ENCODE data around the gene ATP1B2.

The ATP1B2 gene

DNA sequence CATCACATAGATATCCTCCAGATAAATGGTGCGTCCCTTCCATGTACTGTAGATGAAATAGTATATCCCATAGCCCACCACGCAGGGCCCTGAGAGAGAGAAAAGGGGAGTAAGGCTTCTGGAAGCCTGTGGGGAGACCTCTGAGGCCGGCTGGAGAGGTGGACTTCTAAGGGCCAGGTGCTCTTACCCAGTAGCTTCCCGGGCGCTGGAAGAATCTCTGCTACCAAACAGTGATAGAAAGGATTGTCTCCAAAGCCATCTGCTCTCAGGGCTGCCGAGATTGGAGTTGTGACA is 23.8 kb upstream of the ATP1B2 start:
- TF ChIP-seq, protein P1, sequence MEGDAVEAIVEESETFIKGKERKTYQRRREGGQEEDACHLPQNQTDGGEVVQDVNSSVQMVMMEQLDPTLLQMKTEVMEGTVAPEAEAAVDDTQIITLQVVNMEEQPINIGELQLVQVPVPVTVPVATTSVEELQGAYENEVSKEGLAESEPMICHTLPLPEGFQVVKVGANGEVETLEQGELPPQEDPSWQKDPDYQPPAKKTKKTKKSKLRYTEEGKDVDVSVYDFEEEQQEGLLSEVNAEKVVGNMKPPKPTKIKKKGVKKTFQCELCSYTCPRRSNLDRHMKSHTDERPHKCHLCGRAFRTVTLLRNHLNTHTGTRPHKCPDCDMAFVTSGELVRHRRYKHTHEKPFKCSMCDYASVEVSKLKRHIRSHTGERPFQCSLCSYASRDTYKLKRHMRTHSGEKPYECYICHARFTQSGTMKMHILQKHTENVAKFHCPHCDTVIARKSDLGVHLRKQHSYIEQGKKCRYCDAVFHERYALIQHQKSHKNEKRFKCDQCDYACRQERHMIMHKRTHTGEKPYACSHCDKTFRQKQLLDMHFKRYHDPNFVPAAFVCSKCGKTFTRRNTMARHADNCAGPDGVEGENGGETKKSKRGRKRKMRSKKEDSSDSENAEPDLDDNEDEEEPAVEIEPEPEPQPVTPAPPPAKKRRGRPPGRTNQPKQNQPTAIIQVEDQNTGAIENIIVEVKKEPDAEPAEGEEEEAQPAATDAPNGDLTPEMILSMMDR (conservative IDR thresholded peaks at IDR 0.05; ENCODE audit: control insufficient read depth, insufficient read depth, low read depth, low read length) = no peak
- DNase-seq (ENCODE audit: low read depth) = no peak
- peak overlapping the region; percentile 84 for H3K4me3 ChIP-seq (ENCODE audit: control insufficient read depth, low read depth, low read length)

DNA sequence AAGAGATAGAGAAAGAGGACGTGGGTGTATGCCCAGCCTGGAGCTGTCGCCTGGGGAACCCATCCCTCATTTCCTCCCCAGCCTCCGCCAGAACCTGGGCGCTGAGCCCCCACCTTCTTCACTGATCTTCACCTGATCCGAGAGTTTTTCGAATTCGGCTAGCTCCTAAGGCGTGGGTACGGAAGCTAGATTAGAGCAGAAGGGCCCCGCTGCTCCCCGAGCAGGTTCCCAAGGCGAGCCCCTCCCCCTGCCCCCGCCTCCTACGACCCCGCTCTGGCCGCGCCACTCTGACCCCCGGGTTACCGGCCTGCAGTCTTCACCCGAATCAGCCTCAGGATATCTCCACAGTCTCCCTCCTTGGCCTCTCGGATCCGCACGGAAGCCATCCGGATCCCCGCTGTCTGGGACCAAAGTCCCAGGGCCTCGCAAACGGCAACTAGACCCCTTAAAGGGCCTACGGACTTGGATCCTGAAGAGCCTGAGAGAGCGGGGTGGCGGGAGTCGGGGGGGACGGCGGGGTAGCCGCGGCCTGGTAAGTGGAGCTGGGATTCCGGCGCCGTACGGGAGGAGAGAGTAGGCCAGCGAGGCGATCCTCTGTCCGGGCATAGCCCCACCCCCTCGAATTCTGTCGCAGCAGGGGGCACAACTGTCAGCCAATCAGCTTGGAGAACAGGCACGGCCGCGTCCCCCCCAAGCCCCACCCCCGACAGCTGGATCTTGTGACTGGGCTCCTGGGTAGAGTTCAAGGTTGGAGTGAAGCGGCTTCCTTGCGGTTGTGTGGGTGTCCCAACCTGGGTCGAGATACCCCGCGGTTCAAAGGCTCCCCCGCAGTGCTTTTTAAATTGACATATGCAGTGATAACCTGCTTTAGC is 23.2 kb upstream of the ATP1B2 start, which contains the start of gene SAT2:
Gene SAT2, minus strand, starts transcription at position 572 of the 872 bp plus-strand sequence. Its CDS starts 186 bp downstream, at position 386.
- DNase-seq (ENCODE audit: low read depth) = peak; percentile 94
- TF ChIP-seq, protein P1 (conservative IDR thresholded peaks at IDR 0.05; ENCODE audit: control insufficient read depth, insufficient read depth, low read depth, low read length) = no peak
- peak within 1 kb of the TSS; percentile 84 for H3K4me3 ChIP-seq (ENCODE audit: control insufficient read depth, low read depth, low read length)

DNA sequence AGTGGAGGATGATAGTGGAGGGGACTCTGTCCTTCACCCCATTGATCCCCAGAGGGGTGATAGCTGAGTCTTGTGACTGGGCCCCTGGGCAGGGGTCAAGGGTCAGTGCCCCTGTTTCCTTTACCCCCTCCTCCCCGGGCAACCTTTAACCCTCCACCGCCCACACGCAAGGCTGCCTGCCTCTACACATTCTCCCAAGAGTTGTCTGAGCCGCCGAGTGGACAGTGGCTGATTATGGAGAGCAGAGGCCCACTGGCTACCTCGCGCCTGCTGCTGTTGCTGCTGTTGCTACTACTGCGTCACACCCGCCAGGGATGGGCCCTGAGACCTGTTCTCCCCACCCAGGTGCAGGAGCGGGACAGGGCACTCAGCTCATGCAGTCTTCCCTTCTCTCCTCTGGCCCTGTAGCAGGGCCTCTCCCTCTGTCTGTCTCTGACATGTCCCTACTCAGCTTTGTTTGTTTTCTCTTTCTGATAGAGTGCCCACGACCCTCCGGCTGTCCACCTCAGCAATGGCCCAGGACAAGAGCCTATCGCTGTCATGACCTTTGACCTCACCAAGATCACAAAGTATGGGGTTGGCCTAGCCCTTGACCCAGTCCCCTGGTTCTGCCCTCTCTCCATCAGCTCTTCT is 20.7 kb upstream of the ATP1B2 start, which contains the start of gene SHBG:
Gene SHBG, plus strand, starts transcription at position 197 of the 633 bp plus-strand sequence. Its CDS starts 38 bp downstream, at position 235.
- no peak within 1 kb of the TSS for H3K4me3 ChIP-seq (ENCODE audit: control insufficient read depth, low read depth, low read length)
- DNase-seq (ENCODE audit: low read depth) = no peak
- TF ChIP-seq, protein P1 (conservative IDR thresholded peaks at IDR 0.05; ENCODE audit: control insufficient read depth, insufficient read depth, low read depth, low read length) = no peak

DNA sequence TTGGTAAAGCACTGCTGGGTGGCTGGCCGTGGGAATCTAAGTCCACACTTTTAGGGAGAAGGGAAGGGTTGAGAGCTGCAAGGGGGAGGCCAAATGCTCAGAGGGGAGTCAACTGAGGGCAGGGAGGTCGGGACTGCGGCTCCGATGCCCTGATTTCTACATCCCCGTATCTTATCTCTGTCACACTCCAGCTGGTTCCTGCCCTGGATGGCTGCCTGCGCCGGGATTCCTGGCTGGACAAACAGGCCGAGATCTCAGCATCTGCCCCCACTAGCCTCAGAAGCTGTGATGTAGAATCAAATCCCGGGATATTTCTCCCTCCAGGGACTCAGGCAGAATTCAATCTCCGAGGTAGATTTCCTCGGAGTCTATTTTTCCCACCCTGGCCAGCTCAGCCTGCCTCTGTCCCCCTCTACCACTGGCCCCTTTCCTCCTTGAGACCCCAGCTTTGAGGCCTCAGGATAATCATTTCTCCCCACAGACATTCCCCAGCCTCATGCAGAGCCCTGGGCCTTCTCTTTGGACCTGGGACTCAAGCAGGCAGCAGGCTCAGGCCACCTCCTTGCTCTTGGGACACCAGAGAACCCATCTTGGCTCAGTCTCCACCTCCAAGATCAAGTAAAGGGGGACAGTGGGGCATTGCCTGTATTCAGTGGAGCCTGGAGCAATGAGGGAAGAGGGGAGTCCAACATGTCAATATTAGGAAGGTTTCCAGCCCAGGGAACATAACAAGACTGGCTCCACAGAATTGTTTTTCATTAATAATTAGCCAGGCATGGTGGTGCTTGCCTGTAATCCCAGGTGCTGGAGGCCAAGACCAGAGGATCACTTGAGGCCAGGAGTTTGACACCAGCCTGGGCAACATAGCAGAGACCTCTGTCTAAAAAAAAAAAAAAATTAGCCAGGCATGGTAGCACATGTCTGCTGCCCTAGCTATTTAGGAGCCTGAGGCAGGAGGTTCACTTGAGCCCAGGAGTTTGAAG is 19.0 kb upstream of the ATP1B2 start:
- no peak overlapping the region for H3K4me3 ChIP-seq (ENCODE audit: control insufficient read depth, low read depth, low read length)
- no peak for DNase-seq (ENCODE audit: low read depth)
- TF ChIP-seq, protein P1 (conservative IDR thresholded peaks at IDR 0.05; ENCODE audit: control insufficient read depth, insufficient read depth, low read depth, low read length) = no peak

DNA sequence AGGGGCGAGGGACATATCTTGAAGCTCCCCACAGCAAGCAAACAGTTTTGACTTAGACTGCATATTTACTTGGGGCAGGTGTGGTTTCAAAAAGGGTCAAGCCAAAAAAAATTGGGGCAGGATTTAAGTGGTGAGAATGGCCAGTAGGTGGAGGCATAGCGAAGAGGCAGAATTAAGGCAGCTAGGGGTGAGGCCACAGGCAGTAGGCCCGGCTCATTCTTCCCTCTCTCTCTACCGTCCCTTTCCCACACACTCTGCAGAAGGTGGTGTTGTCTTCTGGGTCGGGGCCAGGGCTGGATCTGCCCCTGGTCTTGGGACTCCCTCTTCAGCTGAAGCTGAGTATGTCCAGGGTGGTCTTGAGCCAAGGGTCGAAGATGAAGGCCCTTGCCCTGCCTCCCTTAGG is 18.2 kb upstream of the ATP1B2 start:
- H3K4me3 ChIP-seq (ENCODE audit: control insufficient read depth, low read depth, low read length) = no peak overlapping the region
- peak; percentile 65 for DNase-seq (ENCODE audit: low read depth)
- TF ChIP-seq, protein P1 (conservative IDR thresholded peaks at IDR 0.05; ENCODE audit: control insufficient read depth, insufficient read depth, low read depth, low read length) = peak; percentile 62

DNA sequence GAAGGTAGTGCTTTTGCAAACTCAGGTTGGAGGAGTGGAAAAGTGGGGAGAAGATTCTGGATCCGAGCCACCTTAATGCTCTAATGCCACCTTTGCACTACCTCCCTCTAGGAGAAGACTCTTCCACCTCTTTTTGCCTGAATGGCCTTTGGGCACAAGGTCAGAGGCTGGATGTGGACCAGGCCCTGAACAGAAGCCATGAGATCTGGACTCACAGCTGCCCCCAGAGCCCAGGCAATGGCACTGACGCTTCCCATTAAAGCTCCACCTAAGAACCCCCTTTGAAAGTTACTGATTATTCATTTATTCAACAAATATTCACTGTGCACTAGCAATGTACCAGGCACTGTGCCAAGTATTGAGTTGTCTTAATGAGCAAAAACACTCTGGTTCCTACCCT is 17.6 kb upstream of the ATP1B2 start:
- H3K4me3 ChIP-seq (ENCODE audit: control insufficient read depth, low read depth, low read length) = no peak overlapping the region
- no peak for DNase-seq (ENCODE audit: low read depth)
- TF ChIP-seq, protein P1 (conservative IDR thresholded peaks at IDR 0.05; ENCODE audit: control insufficient read depth, insufficient read depth, low read depth, low read length) = no peak
